IPS DF 6.9 (cell line): ENCODE data around the gene DDX49.
A peak's percentile ranks its signal among the peaks of the same experiment; 100 is the strongest.
"Not testable (repeated sequence)": the region's sequence is repeated elsewhere in the genome, so short reads cannot be mapped to it uniquely, and the experiment has no call there.

Experiments used
- DNase-seq: peaks from one replicate; pipeline ENCODE4 v3.0.0-alpha.2; 2013; ENCODE audit warnings: low read depth, low spot score
- H3K27ac ChIP-seq: one replicate; pipeline ENCODE4 v1.5.1; 2013; ENCODE audit warnings: low read length, control low read depth
- H3K27me3 ChIP-seq: 2 replicates; pipeline ENCODE4 v1.6.1; 2013; ENCODE audit warnings: mild to moderate bottlenecking, low read length; ENCODE audit not compliant: control insufficient read depth, insufficient read depth
- H3K36me3 ChIP-seq: 2 replicates; pipeline ENCODE4 v1.6.1; 2013; ENCODE audit warnings: low read length; ENCODE audit not compliant: control insufficient read depth, insufficient read depth
- H3K4me1 ChIP-seq: 2 replicates; pipeline ENCODE4 v1.6.1; 2013; ENCODE audit warnings: low read length; ENCODE audit not compliant: control insufficient read depth, insufficient read depth
- H3K4me3 ChIP-seq: 2 replicates; pipeline ENCODE4 v1.5.1; 2013; ENCODE audit warnings: mild to moderate bottlenecking, low read length
- H3K9me3 ChIP-seq: 2 replicates; pipeline ENCODE4 v1.6.1; 2013; ENCODE audit warnings: low read length, inconsistent platforms; ENCODE audit not compliant: control insufficient read depth, insufficient read depth
- WGBS: extraction: QIAGEN DNeasy Blood & Tissue Kit; methylation state at CpG from one replicate; pipeline ENCODE4 v1.1.7; 2013; ENCODE audit warnings: mixed read lengths, missing lambda C conversion rate; ENCODE audit not compliant: insufficient read length, insufficient coverage; 5-methylcytosine and 5-hydroxymethylcytosine counted together

Gene DDX49

GRCh38 chr19:18915639-18916038 is 3.9 kb upstream of the DDX49 start:
- H3K4me1 ChIP-seq, result peaks cover 4% of the 10 kb centered on the region
- no peak for DNase-seq
- peaks cover 9% of the 10 kb centered on the region for H3K36me3 ChIP-seq
- no peaks in the 10 kb centered on the region for H3K27me3 ChIP-seq
- no peak overlapping the region for H3K4me3 ChIP-seq
- no peaks in the 10 kb centered on the region for H3K9me3 ChIP-seq
- no peak overlapping the region for H3K27ac ChIP-seq
- WGBS, result no CpG with 5 or more reads among the region's 5 CpGs

- H3K9me3 ChIP-seq, H3K27ac ChIP-seq, H3K27me3 ChIP-seq, H3K4me1 ChIP-seq, DNase-seq, H3K4me3 ChIP-seq: not testable (repeated sequence)
- WGBS, result no CpG with 5 or more reads among the region's 9 CpGs
- peaks cover 12% of the 10 kb centered on the region for H3K36me3 ChIP-seq
Measured at GRCh38 chr19:18917593-18917992, 1.9 kb upstream of the DDX49 start.

GRCh38 chr19:18919900-18920214 is 342 bp downstream of the DDX49 start:
- peaks cover 16% of the 10 kb centered on the region for H3K36me3 ChIP-seq
- H3K9me3 ChIP-seq, result no peaks in the 10 kb centered on the region
- DNase-seq, result no peak
- peak overlapping the region; percentile 92 for H3K4me3 ChIP-seq
- H3K27me3 ChIP-seq, result no peaks in the 10 kb centered on the region
- no peak overlapping the region for H3K27ac ChIP-seq
- H3K4me1 ChIP-seq, result peaks cover 4% of the 10 kb centered on the region
- WGBS, result no CpG with 5 or more reads among the region's 15 CpGs

- peaks cover 4% of the 10 kb centered on the region for H3K4me1 ChIP-seq
Measured at GRCh38 chr19:18920400-18920799, 885 bp downstream of the DDX49 start.

GRCh38 chr19:18921593-18921992 is 2.1 kb downstream of the DDX49 start:
- Histone ChIP-seq H3K4me3 (no peak overlapping the region), H3K27me3 (no peaks in the 10 kb centered on the region), H3K4me1 (peaks cover 4% of the 10 kb centered on the region), H3K27ac (no peak overlapping the region), H3K9me3 (no peaks in the 10 kb centered on the region), H3K36me3 (peaks cover 21% of the 10 kb centered on the region)
- DNase-seq, result no peak
- no CpG with 5 or more reads among the region's 17 CpGs for WGBS

More at GRCh38 chr19:18920400-18920799, 885 bp downstream of the DDX49 start:
- WGBS, result no CpG with 5 or more reads among the region's 9 CpGs
- Histone ChIP-seq H3K27ac (no peak overlapping the region), H3K27me3 (no peaks in the 10 kb centered on the region), H3K9me3 (no peaks in the 10 kb centered on the region), H3K36me3 (peaks cover 14% of the 10 kb centered on the region), H3K4me3 (peak overlapping the region; percentile 92; the same call in 1 of the 2 replicates)
- DNase-seq, result no peak

GRCh38 chr19:18922228-18922985 is 2.9 kb downstream of the DDX49 start:
- DNase-seq, result no peak
- peaks cover 21% of the 10 kb centered on the region for H3K36me3 ChIP-seq
- no CpG with 5 or more reads among the region's 29 CpGs for WGBS

GRCh38 chr19:18924684-18925213 is 5.2 kb downstream of the DDX49 start:
- H3K9me3 ChIP-seq, result no peaks in the 10 kb centered on the region
- no CpG with 5 or more reads among the region's 15 CpGs for WGBS
- H3K27me3 ChIP-seq, result no peaks in the 10 kb centered on the region
- peaks cover 29% of the 10 kb centered on the region for H3K36me3 ChIP-seq
- H3K27ac ChIP-seq, result no peak overlapping the region
- DNase-seq, result no peak
- H3K4me1 ChIP-seq, result peaks cover 4% of the 10 kb centered on the region
- no peak overlapping the region for H3K4me3 ChIP-seq

More at GRCh38 chr19:18922228-18922985, 2.9 kb downstream of the DDX49 start:
- no peaks in the 10 kb centered on the region for H3K27me3 ChIP-seq
- H3K4me3 ChIP-seq, result no peak overlapping the region
- H3K4me1 ChIP-seq, result peaks cover 4% of the 10 kb centered on the region
- H3K27ac ChIP-seq, result no peak overlapping the region
- no peaks in the 10 kb centered on the region for H3K9me3 ChIP-seq

- WGBS, result no CpG with 5 or more reads among the region's 26 CpGs
- Histone ChIP-seq H3K4me1 (peaks cover 4% of the 10 kb centered on the region), H3K36me3 (peaks cover 29% of the 10 kb centered on the region), H3K4me3 (no peak overlapping the region), H3K27ac (no peak overlapping the region), H3K9me3 (no peaks in the 10 kb centered on the region), H3K27me3 (no peaks in the 10 kb centered on the region)
- no peak for DNase-seq
Measured at GRCh38 chr19:18928018-18928805, 8.7 kb downstream of the DDX49 start.

- Histone ChIP-seq H3K9me3 (no peaks in the 10 kb centered on the region), H3K36me3 (peaks cover 29% of the 10 kb centered on the region), H3K4me1 (peaks cover 5% of the 10 kb centered on the region), H3K4me3 (no peak overlapping the region), H3K27ac (no peak overlapping the region), H3K27me3 (no peaks in the 10 kb centered on the region)
- DNase-seq, result no peak
- no CpG with 5 or more reads among the region's 25 CpGs for WGBS
Measured at GRCh38 chr19:18929311-18929710, 9.8 kb downstream of the DDX49 start.

- DNase-seq, result no peak
- Histone ChIP-seq H3K36me3 (peaks cover 15% of the 10 kb centered on the region), H3K4me3 (peak overlapping the region; percentile 5; the same call in 1 of the 2 replicates), H3K4me1 (peaks cover 5% of the 10 kb centered on the region), H3K9me3 (no peaks in the 10 kb centered on the region), H3K27me3 (no peaks in the 10 kb centered on the region), H3K27ac (no peak overlapping the region)
- no CpG with 5 or more reads among the region's 34 CpGs for WGBS
Measured at GRCh38 chr19:18931316-18932162, 12.0 kb downstream of the DDX49 start.
